ENCODE results near the gene SLC34A3. TPM values are rescaled to one million over a fixed set of nuclear protein-coding genes. Genes with fewer than 3 reads are reported as not detected.

The SLC34A3 gene
- total and polyA plus RNA-seq, 2 of the 8 experiments (the other 6 are each of a cell fraction or from before 2014, with no cell fraction given), result 0.08 TPM; not detected in 1

GRCh38 chr9:137242269-137243203, 11.8 kb downstream of the SLC34A3 start:
- Histone ChIP-seq H3K4me1 (replicated peaks in 1 of 4; ENCODE audit: control insufficient read depth in 3 of 4, insufficient read depth in 4 of 4, low read length in 3 of 4) (peaks cover 0 to 20% (median 11%) of the 10 kb centered on the region in 4 experiments; a peak in 5 of 7 replicates), H2BK20ac (ENCODE audit: low read length) (no peak overlapping the region), H4K20me1 (replicated peaks in 1 of 2; ENCODE audit: control insufficient read depth in 1 of 2, insufficient read depth in 2 of 2, low read length in 2 of 2) (peaks cover 22 to 23% of the 10 kb centered on the region in 2 experiments), H3K18ac (ENCODE audit: extremely low read depth, low read length) (no peak overlapping the region), H4K91ac (replicated peaks; ENCODE audit: insufficient read length, low read length) (no peak overlapping the region), H4K8ac (ENCODE audit: extremely low read depth, insufficient read depth, low read length) (no peak overlapping the region), H3K79me2 (ENCODE audit: control insufficient read depth in 1 of 2, insufficient read depth in 2 of 2, low read length in 2 of 2) (peaks cover 0 to 20% of the 10 kb centered on the region in 2 experiments; a peak in 2 of 4 replicates), H3K23me2 (ENCODE audit: low read depth, low read length) (peaks cover 5% of the 10 kb centered on the region; the same call in 1 of the 2 replicates), H3K23ac (ENCODE audit: insufficient read length) (no peak overlapping the region), H2BK12ac (ENCODE audit: low read depth, low read length) (no peak overlapping the region), H2BK15ac (ENCODE audit: low read length) (no peak overlapping the region), H3K56ac (replicated peaks; ENCODE audit: insufficient read length, low read depth, low read length) (no peak overlapping the region), H2AFZ (ENCODE audit: low read length) (no peak overlapping the region), H2AK5ac (ENCODE audit: low read depth, low read length) (no peak overlapping the region), H2BK120ac (replicated peaks; ENCODE audit: low read depth, low read length) (no peak overlapping the region), H3K9ac (replicated peaks in 1 of 4; ENCODE audit: extremely low read depth in 1 of 4, low read depth in 3 of 4, low read length in 3 of 4) (no peak overlapping the region; a peak in 1 of 7 replicates), H3K79me1 (ENCODE audit: low read depth, low read length) (peaks cover 5% of the 10 kb centered on the region), H2BK5ac (ENCODE audit: low read depth, low read length) (no peak overlapping the region), H3K36me3 (ENCODE audit: control insufficient read depth in 2 of 4, insufficient read depth in 4 of 4, low read length in 3 of 4) (peaks cover 6 to 18% (median 15%) of the 10 kb centered on the region in 4 experiments; a peak in 7 of 8 replicates), H3K4me3 (ENCODE audit: extremely low read depth in 1 of 4, insufficient read depth in 2 of 4, low read depth in 3 of 4, low read length in 4 of 4) (peak overlapping the region; percentile 64 to 92 (median 74)), H3K14ac (ENCODE audit: insufficient read length) (no peak overlapping the region), H3K9me3 (ENCODE audit: insufficient read depth in 2 of 2, low read depth in 1 of 2, low read length in 1 of 2) (no peaks in the 10 kb centered on the region), H3K4me2 (ENCODE audit: insufficient read depth in 1 of 2, low read depth in 2 of 2, low read length in 2 of 2) (peak overlapping the region; percentile 76 to 87), H4K5ac (ENCODE audit: insufficient read length, low read depth, low read length) (no peak overlapping the region), H3K4ac (replicated peaks; ENCODE audit: insufficient read length, low read depth, low read length) (no peak overlapping the region), H3K27me3 (replicated peaks in 1 of 4; ENCODE audit: control insufficient read depth in 3 of 4, extremely low read depth in 1 of 4, insufficient read depth in 3 of 4, low read length in 3 of 4) (no peaks in the 10 kb centered on the region), H3K27ac (ENCODE audit: low read depth, low read length) (no peak overlapping the region)
- POLR2A ChIA-PET (ENCODE audit: partially characterized antibody), result interaction anchor here (0.6 to 69.9 kb wide), 18 partner anchors 8 to 267 kb away, joined by 3 to 1462 read pairs (median 4); partner anchors contain the start of genes ANAPC2, CYSRT1, NDOR1 and NELFB
- WGBS, 2 experiments (ENCODE audit: extremely low coverage in 1 of 2, insufficient coverage in 1 of 2, insufficient read length in 1 of 2, insufficient replicate concordance in 2 of 2, low coverage in 1 of 2, low lambda C conversion rate in 2 of 2, missing lambda C conversion rate in 1 of 2), result 89% methylated on average over 36 of the region's 36 CpGs; no CpG with 5 or more reads in 1 of the 2 experiments
- FAIRE-seq (no peak), DNase-seq (ENCODE audit: low read depth in 1 of 2, low spot score in 2 of 2) (no peak)
- CTCF ChIA-PET (ENCODE audit: partially characterized antibody), result interaction anchor here (0.6 to 9.1 kb wide), 12 partner anchors 9 to 213 kb away, joined by 3 to 113 read pairs (median 5); partner anchors contain the start of genes CYSRT1, RNF208, RNF224 and SLC34A3
- TF ChIP-seq SP1 (IDR thresholded peaks at IDR 0.05; ENCODE audit: low read depth, low read length) (peak; percentile 32; the same call in 1 of the 2 replicates), POLR2AphosphoS5 (IDR thresholded peaks at IDR 0.05; ENCODE audit: low read depth, low read length) (peak; percentile 12; the same call in 1 of the 2 replicates), YY1 (IDR thresholded peaks at IDR 0.05; ENCODE audit: low read depth, low read length) (no peak), TAF7 (optimal IDR thresholded peaks at IDR 0.05; ENCODE audit: borderline replicate concordance, low read depth, low read length) (no peak), E2F6 (IDR thresholded peaks at IDR 0.05) (no peak), TAF1 (IDR thresholded peaks at IDR 0.05; ENCODE audit: low read depth, low read length) (no peak)

Measured in H1 (cell line).